GM19463 (cell line): Measurements from ENCODE around the gene HDAC4.

Experiments used
- ATAC-seq: cut with Tn5 transposase; IDR thresholded peaks from one replicate; pipeline ENCODE4 v1.9.1; 2021; ENCODE audit warnings: mild to moderate bottlenecking, moderate library complexity; ENCODE audit not compliant: unreplicated experiment

HDAC4 gene

GRCh38 chr2:239429473-239430350 lies 28.9 kb upstream of the HDAC4 start:
- no peak for ATAC-seq

GRCh38 chr2:239425631-239426030 lies 24.8 kb upstream of the HDAC4 start:
- ATAC-seq = no peak

- no peak for ATAC-seq
Observed at GRCh38 chr2:239424337-239425045, 23.7 kb upstream of the HDAC4 start.

DNA sequence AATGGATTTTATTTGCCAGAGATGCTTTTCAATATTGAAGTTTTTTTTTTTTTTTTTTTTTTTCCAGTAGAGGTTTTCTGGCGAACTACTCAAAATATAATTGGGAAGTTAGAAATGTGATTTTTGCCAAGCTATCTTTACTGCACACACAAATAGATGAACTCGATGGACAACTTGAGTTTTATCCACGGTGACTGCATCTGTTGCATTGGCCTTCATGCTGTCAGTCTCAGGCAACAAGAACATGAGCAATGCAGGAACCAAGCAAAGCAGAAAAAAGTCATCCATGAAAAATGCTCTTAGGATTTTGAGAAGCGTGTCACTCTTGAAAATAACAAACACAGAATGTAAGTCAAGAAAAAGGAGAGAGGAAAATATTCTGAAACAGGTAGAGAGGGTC lies 22.7 kb upstream of the HDAC4 start:
- ATAC-seq = no peak

DNA sequence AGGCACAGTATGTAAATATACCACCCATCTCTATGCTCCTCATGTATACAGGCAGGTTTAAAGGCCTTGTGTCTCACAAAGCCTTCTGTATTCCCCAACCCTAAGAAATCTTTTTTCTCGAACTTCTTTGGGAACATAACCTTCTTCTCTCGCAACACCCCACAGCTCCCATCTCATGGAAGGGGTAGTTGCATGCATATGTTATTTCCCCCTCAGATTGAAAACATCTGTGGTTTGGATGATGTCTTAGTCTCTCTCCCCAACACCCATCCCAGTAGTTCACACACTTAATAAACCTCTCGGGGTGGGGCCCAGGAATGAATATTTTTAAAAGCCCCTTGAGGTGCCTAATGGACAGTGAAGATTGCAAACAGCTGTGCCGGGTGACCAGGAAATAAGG lies 21.0 kb upstream of the HDAC4 start:
- no peak for ATAC-seq

DNA sequence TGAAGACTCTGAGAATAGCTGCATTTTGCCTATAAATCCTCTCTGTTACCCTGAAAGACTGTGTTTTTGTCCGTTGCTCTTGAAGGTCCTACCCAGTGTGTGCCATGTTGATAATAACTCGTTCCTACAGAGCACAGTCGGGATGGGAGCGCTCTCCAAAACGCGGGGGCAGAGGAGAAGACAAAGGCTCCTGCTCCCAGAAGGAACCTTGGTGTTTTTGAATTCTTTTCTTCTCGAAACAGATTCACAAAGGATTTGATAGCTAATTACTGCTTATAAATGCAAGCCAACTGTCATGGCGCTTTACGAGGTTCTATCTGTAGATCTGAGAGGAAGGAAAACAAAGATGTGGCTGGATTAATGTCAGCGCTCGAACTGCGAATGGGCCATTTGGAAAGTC lies 19.3 kb upstream of the HDAC4 start:
- no peak for ATAC-seq

DNA sequence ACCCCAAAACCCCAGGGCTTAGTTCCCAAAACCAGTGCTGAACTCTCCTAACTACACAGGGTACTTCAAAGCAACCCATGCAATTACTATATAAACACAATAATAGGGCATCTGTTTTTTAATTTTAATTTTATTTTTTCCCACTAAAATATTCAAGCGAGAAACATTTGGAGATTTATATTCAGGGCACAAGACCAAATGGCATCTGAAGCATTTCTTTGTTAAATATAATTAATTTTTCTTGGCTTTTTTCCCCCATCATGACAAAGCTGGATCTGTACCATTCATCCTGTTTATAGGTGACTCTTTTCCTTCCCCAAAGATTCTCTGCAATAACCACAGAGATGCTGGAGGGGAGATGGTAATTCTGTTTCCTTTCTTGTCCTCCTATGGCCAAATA lies 18.1 kb upstream of the HDAC4 start:
- no peak for ATAC-seq

DNA sequence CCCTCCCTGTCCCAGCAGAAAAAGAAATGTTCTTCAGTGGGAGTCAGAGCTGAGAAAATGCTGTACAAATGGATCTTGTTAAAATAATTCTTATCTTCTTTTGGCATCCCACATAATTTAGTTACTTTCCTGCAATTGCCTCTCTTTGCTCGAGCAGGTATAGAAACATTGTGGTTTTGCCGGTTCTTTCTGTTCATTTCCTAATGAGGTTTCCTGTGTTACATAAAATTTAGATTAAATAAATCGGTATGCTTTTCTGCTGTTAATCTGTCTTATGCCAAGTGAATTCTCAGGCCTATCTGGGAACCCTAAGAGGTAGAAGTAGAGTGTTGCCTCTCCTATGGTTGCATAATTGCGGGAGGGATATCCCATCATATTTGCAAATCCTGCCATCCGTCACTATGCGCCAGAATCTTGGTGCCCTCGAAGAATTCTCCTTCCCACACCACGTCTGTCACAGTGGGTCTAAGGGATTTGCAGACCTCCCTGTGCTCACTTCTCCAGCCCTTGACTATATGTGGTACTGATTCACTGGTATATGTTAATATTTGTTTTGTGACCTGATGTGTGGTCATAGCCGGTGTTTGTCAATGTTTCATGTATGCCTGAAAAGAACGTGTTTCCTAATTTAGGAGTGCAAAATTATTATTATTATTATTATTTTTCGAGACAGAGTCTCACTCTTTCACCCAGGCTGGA lies 12.2 kb upstream of the HDAC4 start:
- ATAC-seq = no peak

DNA sequence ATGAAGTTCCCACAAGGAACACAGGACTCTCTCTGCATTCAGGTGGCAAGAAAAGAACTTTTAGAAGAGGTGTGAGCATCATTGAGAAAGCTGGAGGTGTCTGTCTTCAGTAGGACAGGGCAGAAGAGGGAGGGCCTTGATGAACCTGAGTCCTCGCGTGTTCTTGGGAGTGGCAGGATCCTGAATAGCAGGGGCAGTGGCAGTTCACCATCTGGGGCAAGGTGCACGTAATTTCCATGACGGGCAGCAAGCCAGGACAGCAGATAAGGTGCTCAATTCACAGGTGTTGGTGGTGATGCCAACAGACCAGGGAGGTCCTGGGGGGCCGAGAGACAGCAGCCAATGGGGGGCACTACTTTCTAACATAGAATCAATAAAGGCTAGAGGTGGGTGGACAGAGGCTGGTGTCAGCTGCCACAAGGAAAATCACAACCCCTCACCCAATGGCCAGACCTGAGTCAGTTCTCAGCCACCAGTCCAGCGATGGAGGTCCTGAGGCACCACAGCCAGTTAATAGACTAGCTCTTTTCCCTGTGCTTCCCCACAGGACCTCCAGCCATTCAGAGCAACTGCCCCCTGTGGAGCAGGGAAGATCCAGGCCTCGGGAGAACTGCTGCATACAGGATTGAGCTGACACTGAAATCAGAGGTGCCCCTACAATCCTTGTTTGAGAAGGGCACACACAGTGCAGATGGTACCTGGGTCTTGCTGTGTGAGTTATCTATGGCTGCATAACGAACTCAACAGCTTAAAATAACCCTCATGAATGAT lies 10.9 kb upstream of the HDAC4 start:
- no peak for ATAC-seq

GRCh38 chr2:239411117-239411516 lies 10.3 kb upstream of the HDAC4 start:
- ATAC-seq = no peak

GRCh38 chr2:239409976-239410375 lies 9.2 kb upstream of the HDAC4 start:
- no peak for ATAC-seq

GRCh38 chr2:239407112-239407511 lies 6.3 kb upstream of the HDAC4 start:
- no peak for ATAC-seq

GRCh38 chr2:239406316-239406995 lies 5.6 kb upstream of the HDAC4 start:
- ATAC-seq = no peak

DNA sequence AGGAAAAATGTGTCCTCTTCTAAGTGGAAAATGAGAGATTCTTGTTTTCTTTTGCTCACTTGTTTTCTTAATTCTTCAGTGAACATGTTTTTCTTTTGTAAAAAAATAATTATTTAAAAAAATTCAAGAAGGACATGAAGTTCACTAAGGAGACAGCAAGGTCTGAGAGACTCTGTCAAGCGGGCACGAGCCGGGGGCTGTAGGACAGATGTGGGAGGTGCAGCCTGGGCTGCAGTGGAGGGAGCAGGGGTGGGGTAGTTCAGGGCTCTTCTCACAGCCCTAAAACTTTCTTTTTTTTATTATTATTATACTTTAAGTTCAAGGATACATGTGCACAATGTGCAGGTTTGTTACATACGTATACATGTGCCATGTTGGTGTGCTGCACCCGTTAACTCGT lies 4.3 kb upstream of the HDAC4 start:
- ATAC-seq = no peak

DNA sequence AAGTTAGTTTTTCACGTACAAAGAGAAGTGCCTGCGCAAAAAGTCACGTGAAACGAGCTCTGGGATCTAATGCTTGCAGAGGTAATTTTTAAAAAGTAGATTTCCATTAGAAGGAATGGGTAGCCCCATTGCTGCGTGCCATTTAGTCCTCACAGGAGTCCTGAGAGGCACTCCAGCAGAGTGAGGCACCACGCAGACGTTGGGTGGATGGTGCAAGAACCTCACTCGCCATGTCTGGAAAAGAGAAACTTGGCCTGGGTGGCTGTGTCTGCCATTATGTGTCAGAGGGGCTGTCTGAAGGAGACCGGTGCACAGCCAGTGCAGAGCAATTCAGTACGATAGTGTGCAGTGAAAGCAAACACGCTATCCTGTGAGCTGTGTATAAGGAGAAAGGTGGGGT lies 1.8 kb upstream of the HDAC4 start:
- no peak for ATAC-seq

DNA sequence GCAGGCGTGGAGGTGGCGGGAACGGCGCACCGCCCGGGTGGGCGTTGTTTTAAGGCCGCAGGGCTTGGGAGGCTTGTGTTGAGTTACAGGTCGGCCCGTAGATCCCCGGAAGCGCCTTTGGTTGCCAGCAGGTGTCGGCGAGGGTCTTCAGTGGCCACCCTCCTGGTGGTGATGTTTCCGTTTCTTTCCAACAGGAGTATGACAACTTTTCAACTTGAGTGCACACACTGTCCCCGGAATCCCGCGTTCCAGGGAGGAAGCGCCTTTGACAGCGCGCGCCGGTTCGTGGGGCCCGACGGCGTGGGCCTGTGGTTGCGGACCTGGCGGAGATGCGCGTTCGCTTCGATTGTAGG lies 1.0 kb upstream of the HDAC4 start:
- ATAC-seq = peak; percentile 3

DNA sequence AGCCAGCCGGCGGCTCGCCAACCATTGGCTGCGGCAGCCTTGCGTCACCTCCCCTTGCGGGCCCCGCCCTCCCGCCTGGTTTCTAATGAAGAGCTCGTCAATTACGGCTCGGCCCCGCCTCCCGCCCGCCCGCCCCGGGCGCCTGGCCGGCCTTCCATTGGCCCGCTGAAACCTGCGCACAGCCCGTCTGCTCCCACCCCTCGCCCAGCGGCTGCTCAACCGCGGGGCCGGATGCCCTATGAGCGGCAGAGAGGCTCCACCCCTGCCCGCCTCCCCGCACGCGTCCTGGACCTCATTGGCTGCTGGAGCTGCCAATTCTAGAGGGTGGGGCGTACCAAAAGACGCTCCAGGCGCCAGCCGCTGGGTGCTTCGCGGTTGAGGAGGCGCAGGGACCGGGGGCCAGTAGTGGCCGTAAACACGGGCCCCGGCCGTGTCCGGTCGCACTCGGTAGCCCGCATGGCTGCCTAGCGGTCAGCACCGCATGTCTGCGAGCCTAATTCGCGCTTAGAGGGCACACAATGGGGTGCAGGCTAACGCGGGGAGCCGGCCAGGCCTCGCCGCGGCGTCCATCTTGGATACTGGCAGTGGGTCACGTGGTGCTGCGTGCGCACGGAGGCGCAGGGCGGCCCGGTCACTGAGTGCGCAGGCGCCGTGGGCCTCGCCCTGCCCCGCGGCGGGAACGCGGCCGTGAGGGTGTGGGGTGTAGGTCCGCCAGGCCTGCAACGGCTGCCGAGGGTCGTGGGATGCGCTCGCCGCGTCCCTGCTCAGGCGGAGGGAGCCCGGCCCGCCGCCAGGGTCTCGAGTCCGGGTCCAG lies 454 bp upstream of the HDAC4 start:
- peak; percentile 87 for ATAC-seq

DNA sequence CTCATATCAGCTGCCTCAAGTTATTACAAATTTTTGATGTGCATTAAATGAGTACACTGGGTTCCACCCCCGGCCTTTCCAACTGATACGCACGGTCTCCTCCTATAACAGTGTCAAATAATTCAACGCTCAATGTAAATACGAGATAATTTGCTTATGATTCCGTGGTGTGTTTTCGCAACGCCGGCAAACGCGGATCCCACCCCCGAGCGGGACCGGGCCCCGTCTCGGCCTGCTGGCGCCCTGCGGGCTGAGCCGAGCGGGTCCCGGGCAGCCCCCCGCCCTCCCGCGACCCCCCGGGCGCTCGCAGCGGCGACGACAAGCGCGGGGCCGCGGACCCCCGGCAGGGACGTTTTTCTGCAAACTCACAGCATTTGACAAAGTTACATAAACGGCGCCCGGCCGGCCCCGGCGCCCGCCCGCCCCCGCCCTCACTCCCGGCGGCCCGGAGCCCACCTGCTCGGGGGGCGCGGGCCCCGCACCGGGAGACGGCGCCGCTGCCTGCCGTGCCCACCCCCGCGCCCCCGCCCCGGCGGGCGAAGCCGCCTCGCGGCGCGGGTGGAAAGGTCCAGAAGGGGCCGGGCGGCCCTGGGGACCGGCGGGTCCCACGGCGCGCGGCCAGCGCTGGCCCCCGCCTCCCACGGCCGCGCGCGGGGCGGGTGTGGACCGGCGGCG lies 762 bp downstream of the HDAC4 start:
- ATAC-seq = no peak

DNA sequence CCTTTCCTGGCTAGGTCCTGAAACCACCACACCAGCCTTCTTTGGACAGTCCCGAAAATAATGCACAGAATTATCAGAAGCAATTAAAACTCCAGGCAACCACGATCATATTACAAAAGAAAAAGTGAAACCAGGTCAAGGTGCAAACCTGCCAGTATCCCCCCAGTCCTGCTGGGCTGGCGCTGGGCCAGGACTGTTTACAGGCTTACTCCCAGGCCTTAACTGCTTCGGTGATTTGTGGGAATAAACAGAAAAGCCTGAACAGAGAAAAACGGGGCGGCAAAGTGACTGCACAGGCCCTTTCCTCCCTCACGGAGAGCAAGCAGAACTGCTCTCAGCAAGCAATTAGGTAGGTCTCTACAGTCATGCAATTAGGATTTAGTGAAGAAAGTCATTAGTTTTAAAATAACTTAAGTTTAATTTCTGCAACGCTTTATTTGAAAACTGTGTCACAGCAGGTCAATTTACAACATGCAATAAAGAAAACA lies 1.3 kb downstream of the HDAC4 start:
- ATAC-seq = no peak
